K562 (cell line): ENCODE data around the gene INHA. TPM values are rescaled to one million over a fixed set of nuclear protein-coding genes. Genes with fewer than 3 reads are reported as not detected.

Experiments
- ATAC-seq: fragments of 200-7000 bp; cut with Tn5 transposase; 3 replicates; pipeline ENCODE4 v1.9.1; 2020; ENCODE audit warnings: moderate library complexity
- BruUV-seq: library from RNA; stranded (reverse); fragments of 400-500 nt; replicated peaks from 2 replicates; lab custom pipeline; 2021; lab: Mats Ljungman, UMichigan
- CTCF ChIA-PET: fragments of 300-600 bp; formaldehyde crosslinking; extraction: SDS; loops from one replicate; lab custom pipeline; 2021; ENCODE audit warnings: low intra/inter-chr PET ratio; lab: Yijun Ruan, JAX
- POLR2A ChIA-PET: fragments of 300-600, 350-650 bp; sonication (Branson Sonifier 250); formaldehyde crosslinking; extraction: SDS; loops from one replicate; lab custom pipeline; 2021; ENCODE audit warnings: antibody characterized with exemption, inconsistent platforms; lab: Yijun Ruan, JAX
- DNase-seq, 4 experiments: peaks; one replicate each; pipeline versions ENCODE4 v3.0.0 to v3.0.0-alpha.2; 2011 to 2018; ENCODE audit warnings: low spot score in 3 of 4, mixed read lengths in 3 of 4; ENCODE audit errors: extremely low read depth in 1 of 4
- FAIRE-seq: peaks from 2 replicates; lab custom pipeline; 2011; peaks lifted over from hg19 to GRCh38; lab: Jason Lieb, UNC
- H2AFZ ChIP-seq: 2 replicates; pipeline ENCODE4 v1.6.0; 2011; ENCODE audit warnings: low read depth, low read length, control low read depth, inconsistent platforms
- H3K27ac ChIP-seq: fragments of 200-600 bp; 3 replicates; pipeline ENCODE4 v1.8.0; 2011; ENCODE audit warnings: low read depth, mild to moderate bottlenecking, control low read depth, inconsistent platforms, low read length, moderate library complexity, mixed read lengths; ENCODE audit errors: extremely low read depth
- H3K27me3 ChIP-seq, 2 experiments: fragments of 300-600 bp in 1 of 2; 2 replicates in 1 of 2; 3 replicates in 1 of 2; pipeline versions ENCODE4 v1.6.0 to v1.8.0; 2011; ENCODE audit warnings: inconsistent platforms in 2 of 2, low read length in 2 of 2, mild to moderate bottlenecking in 1 of 2, mixed read lengths in 1 of 2, moderate library complexity in 1 of 2; ENCODE audit not compliant: control insufficient read depth in 2 of 2, insufficient read depth in 2 of 2
- H3K36me3 ChIP-seq: fragments of 300-600 bp; 3 replicates; pipeline ENCODE4 v1.8.0; 2011; ENCODE audit warnings: mild to moderate bottlenecking, low read length, inconsistent platforms; ENCODE audit not compliant: control insufficient read depth, insufficient read depth
- H3K4me1 ChIP-seq, 2 experiments: fragments of 200-600 bp in 1 of 2; replicated peaks in 1 of 2; 2 replicates in 1 of 2; 3 replicates in 1 of 2; pipeline versions ENCODE4 v1.5.1 to v1.8.0; 2011; ENCODE audit warnings: inconsistent platforms in 2 of 2, low read length in 2 of 2, mild to moderate bottlenecking in 1 of 2, mixed read lengths in 1 of 2, moderate library complexity in 1 of 2; ENCODE audit not compliant: control insufficient read depth in 2 of 2, insufficient read depth in 2 of 2
- H3K4me2 ChIP-seq: 2 replicates; pipeline ENCODE4 v1.6.1; 2011; ENCODE audit warnings: low read length, control low read depth, inconsistent platforms, mixed read lengths; ENCODE audit not compliant: insufficient read depth
- H3K4me3 ChIP-seq: fragments of 200-600 bp; sonication (generic), shearing (Covaris generic); 2 replicates; pipeline ENCODE4 v1.5.1; 2016; ENCODE audit warnings: control low read depth, inconsistent platforms
- H3K79me2 ChIP-seq: fragments of 200-600 bp; 3 replicates; pipeline ENCODE4 v1.8.0; 2011; ENCODE audit warnings: low read length, inconsistent platforms; ENCODE audit not compliant: control insufficient read depth, insufficient read depth
- H3K9ac ChIP-seq, 2 experiments: 2 replicates each; pipeline versions ENCODE4 v1.6.0 to v1.6.1; 2011; ENCODE audit warnings: low read depth in 2 of 2, low read length in 2 of 2, control low read depth in 1 of 2, inconsistent platforms in 1 of 2, mild to moderate bottlenecking in 1 of 2, mixed read lengths in 1 of 2; ENCODE audit not compliant: insufficient read depth in 1 of 2
- H3K9me1 ChIP-seq: one replicate; pipeline ENCODE4 v1.6.0; 2011; ENCODE audit warnings: inconsistent platforms, mild to moderate bottlenecking, low read length, moderate library complexity; ENCODE audit not compliant: control insufficient read depth, insufficient read depth
- H3K9me3 ChIP-seq: replicated peaks from 2 replicates; pipeline ENCODE4 v1.5.1; 2011; ENCODE audit warnings: low read depth, low read length, inconsistent platforms; ENCODE audit not compliant: control insufficient read depth, insufficient read depth
- H4K20me1 ChIP-seq: replicated peaks from 2 replicates; pipeline ENCODE4 v1.6.1; 2011; ENCODE audit warnings: low read length, inconsistent platforms, mixed read lengths; ENCODE audit not compliant: control insufficient read depth, insufficient read depth
- CEBPG ChIP-seq, 3 experiments: fragments of 200-800 bp in 1 of 3; sonication (Bioruptor generic) in 1 of 3; sonication (generic) in 1 of 3; formaldehyde crosslinking in 1 of 3; IDR thresholded peaks in 2 of 3; conservative IDR thresholded peaks in 1 of 3; 2 replicates each; pipeline versions ENCODE4 v1.6.1 to v1.8.0; 2016 to 2022; ENCODE audit warnings: missing compliant biosample characterization in 2 of 3, missing genetic modification characterization in 2 of 3, mild to moderate bottlenecking in 1 of 3, missing genetic modification reagents in 1 of 3
- HIVEP1 ChIP-seq: fragments of 250-450 bp; sonication (Bioruptor Pico); IDR thresholded peaks from 2 replicates; pipeline ENCODE4 v1.4.0; 2020; ENCODE audit warnings: mild to moderate bottlenecking
- HMGN3 ChIP-seq: IDR thresholded peaks from 2 replicates; pipeline ENCODE4 v1.6.1; 2011; ENCODE audit warnings: borderline replicate concordance, low read depth, mild to moderate bottlenecking, mixed read lengths, low read length; ENCODE audit not compliant: insufficient read length; ENCODE audit errors: extremely low read depth
- HNRNPUL1 ChIP-seq: fragments of 200-400 bp; formaldehyde crosslinking; IDR thresholded peaks from 2 replicates; pipeline ENCODE4 v1.6.1; 2017; ENCODE audit warnings: low read length
- KDM5B ChIP-seq: fragments of 200-600 bp; sonication (generic); IDR thresholded peaks from 2 replicates; pipeline ENCODE4 v1.6.1; 2012; ENCODE audit warnings: low read depth, mild to moderate bottlenecking, moderate library complexity, low read length, control low read depth, inconsistent platforms; ENCODE audit not compliant: insufficient replicate concordance
- MTA1 ChIP-seq: fragments of 450-650 bp; IDR thresholded peaks from 2 replicates; pipeline ENCODE4 v1.6.1; 2017; ENCODE audit warnings: borderline replicate concordance
- ZNF197 ChIP-seq: fragments of 200-800 bp; sonication (Bioruptor generic); IDR thresholded peaks from 2 replicates; pipeline ENCODE4 v1.6.1; 2016; ENCODE audit warnings: low read depth, missing genetic modification characterization, missing compliant biosample characterization
- ZNF217 ChIP-seq: sonication (generic); formaldehyde crosslinking; IDR thresholded peaks from 2 replicates; pipeline ENCODE4 v1.8.0; 2022; ENCODE audit warnings: mild to moderate bottlenecking, missing genetic modification reagents
- ZNF583 ChIP-seq: fragments of 250-450 bp; sonication (Bioruptor Pico); IDR thresholded peaks from 2 replicates; pipeline ENCODE4 v1.4.0; 2020
- ZNF75A ChIP-seq: fragments of 450-650 bp; formaldehyde crosslinking; IDR thresholded peaks from 2 replicates; pipeline ENCODE4 v1.4.0; 2020; ENCODE audit warnings: mild to moderate bottlenecking
- WGBS: fragments of 100-300 bp; shearing (Covaris generic); methylation state at CpG from one replicate; pipeline ENCODE4 v1.1.6; 2016; ENCODE audit warnings: low coverage, mixed read lengths; ENCODE audit not compliant: insufficient coverage; ENCODE audit errors: missing lambda C conversion rate; 5-methylcytosine and 5-hydroxymethylcytosine counted together
- in situ Hi-C: fragments of 300-500 bp; cut with MboI; formaldehyde crosslinking; loops from 4 replicates; pipeline ENCODE4 v1.15.0; 2018; ENCODE audit warnings: inconsistent platforms, mixed read lengths
- intact Hi-C: fragments of 100-400 bp; cut with micrococcal nuclease; formaldehyde crosslinking; loops from 2 replicates; pipeline ENCODE4 v1.14.2; 2022
- polyA plus RNA-seq, 8 experiments: library from polyadenylated mRNA; depleted of rRNA in 4 of 8; stranded (reverse) in 5 of 8; unstranded in 3 of 8; fragments of >200 nt; fragmentation: Nextera tagmentation in 2 of 8; fragmentation: Illumina TruSeq in 1 of 8; extraction: Ambion mirVana in 2 of 8; extraction: Trizol in 1 of 8; gene quantifications; 2 replicates each; pipeline versions ENCODE4 v1.2.1 to v1.2.3, GENCODE V29; 2011 to 2014; ENCODE audit warnings: inconsistent platforms in 1 of 8, missing spikeins in 1 of 8
- total RNA-seq, 7 experiments: library from RNA; depleted of rRNA in 6 of 7; stranded (reverse); fragments of >200 nt in 6 of 7; fragmentation: Illumina TruSeq in 2 of 7; extraction: Trizol in 2 of 7; gene quantifications; 2 replicates each; pipeline versions ENCODE4 v1.2.1 to v1.2.3, GENCODE V29; 2011 to 2021; ENCODE audit warnings: low replicate concordance in 1 of 7
- TF ChIP-seq, protein P1 (sequence below): fragments of 450-650 bp; IDR thresholded peaks from 2 replicates; pipeline ENCODE4 v1.6.1; 2017; ENCODE audit warnings: mild to moderate bottlenecking, moderate library complexity
- TF ChIP-seq, protein P2 (sequence below): fragments of 450-650 bp; IDR thresholded peaks from one replicate; pipeline ENCODE4 v1.6.1; 2018; ENCODE audit warnings: mild to moderate bottlenecking, moderate library complexity; ENCODE audit not compliant: partially characterized antibody
- TF ChIP-seq, protein P3 (sequence below): fragments of 450-650 bp; formaldehyde crosslinking; IDR thresholded peaks from 2 replicates; pipeline ENCODE4 v1.4.0; 2020; ENCODE audit warnings: mild to moderate bottlenecking, mixed read lengths
- TF ChIP-seq, protein P4 (sequence below), 2 experiments: fragments of 450-650 bp in 1 of 2; sonication (generic) in 1 of 2; formaldehyde crosslinking in 1 of 2; IDR thresholded peaks in 1 of 2; conservative IDR thresholded peaks in 1 of 2; 2 replicates each; pipeline versions ENCODE4 v1.6.1 to v1.8.1; 2016 to 2023; ENCODE audit warnings: mild to moderate bottlenecking in 2 of 2, moderate library complexity in 2 of 2, inconsistent platforms in 1 of 2, missing genetic modification reagents in 1 of 2

Gene INHA
- total and polyA plus RNA-seq, 9 of the 15 experiments (the other 6 are each of a cell fraction or from before 2014, with no cell fraction given): 0.07 to 1.9 (median 0.40) TPM

DNA sequence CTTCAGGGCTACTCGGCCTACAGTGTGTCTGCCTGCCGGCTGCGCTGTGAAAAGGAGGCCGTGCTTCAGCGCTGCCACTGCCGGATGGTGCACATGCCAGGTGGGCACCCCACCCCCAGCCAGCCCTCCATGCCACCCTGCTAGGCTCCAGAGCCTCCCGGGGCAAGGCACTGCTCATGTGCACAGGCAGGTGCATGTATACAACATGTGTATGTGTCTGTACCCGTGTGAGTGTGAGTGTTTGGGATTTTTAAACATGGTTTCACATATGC is 39.8 kb upstream of the INHA start (continued):
- TF ChIP-seq, protein P1, sequence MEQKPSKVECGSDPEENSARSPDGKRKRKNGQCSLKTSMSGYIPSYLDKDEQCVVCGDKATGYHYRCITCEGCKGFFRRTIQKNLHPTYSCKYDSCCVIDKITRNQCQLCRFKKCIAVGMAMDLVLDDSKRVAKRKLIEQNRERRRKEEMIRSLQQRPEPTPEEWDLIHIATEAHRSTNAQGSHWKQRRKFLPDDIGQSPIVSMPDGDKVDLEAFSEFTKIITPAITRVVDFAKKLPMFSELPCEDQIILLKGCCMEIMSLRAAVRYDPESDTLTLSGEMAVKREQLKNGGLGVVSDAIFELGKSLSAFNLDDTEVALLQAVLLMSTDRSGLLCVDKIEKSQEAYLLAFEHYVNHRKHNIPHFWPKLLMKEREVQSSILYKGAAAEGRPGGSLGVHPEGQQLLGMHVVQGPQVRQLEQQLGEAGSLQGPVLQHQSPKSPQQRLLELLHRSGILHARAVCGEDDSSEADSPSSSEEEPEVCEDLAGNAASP: no peak
- TF ChIP-seq, protein P2, sequence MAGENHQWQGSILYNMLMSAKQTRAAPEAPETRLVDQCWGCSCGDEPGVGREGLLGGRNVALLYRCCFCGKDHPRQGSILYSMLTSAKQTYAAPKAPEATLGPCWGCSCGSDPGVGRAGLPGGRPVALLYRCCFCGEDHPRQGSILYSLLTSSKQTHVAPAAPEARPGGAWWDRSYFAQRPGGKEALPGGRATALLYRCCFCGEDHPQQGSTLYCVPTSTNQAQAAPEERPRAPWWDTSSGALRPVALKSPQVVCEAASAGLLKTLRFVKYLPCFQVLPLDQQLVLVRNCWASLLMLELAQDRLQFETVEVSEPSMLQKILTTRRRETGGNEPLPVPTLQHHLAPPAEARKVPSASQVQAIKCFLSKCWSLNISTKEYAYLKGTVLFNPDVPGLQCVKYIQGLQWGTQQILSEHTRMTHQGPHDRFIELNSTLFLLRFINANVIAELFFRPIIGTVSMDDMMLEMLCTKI: no peak
- TF ChIP-seq ZNF217 (CRISPR knock-in tag): no peak

- Histone ChIP-seq H3K27ac (no peak overlapping the region), H3K4me2 (no peak overlapping the region), H3K36me3 (peaks cover 48% of the 10 kb centered on the region; the same call in 2 of the 3 replicates), H3K9me3 (no peaks in the 10 kb centered on the region), H3K27me3 (no peaks in the 10 kb centered on the region), H3K9ac (peak overlapping the region in 1 of 2 experiments; percentile 48; a peak in 1 of 4 replicates), H4K20me1 (peaks cover 8% of the 10 kb centered on the region; the same call in 1 of the 2 replicates), H3K4me1 (peaks cover 14 to 56% of the 10 kb centered on the region in 2 experiments), H3K9me1 (no peaks in the 10 kb centered on the region), H3K79me2 (peaks cover 38% of the 10 kb centered on the region), H3K4me3 (no peak overlapping the region), H2AFZ (no peak overlapping the region)
- FAIRE-seq: no peak
- TF ChIP-seq MTA1 (no peak), HNRNPUL1 (no peak), HMGN3 (no peak), HIVEP1 (CRISPR knock-in tag) (no peak), ZNF75A (CRISPR knock-in tag) (no peak), ZNF583 (CRISPR knock-in tag) (no peak), CEBPG (CRISPR knock-in tag; IDR thresholded peaks at IDR 0.05) (no peak), CEBPG (tag; conservative IDR thresholded peaks at IDR 0.05 in 1 of 2, IDR thresholded peaks at IDR 0.05 in 1 of 2) (no peak), ZNF197 (CRISPR knock-in tag) (no peak), KDM5B (no peak)
- TF ChIP-seq, protein P3, sequence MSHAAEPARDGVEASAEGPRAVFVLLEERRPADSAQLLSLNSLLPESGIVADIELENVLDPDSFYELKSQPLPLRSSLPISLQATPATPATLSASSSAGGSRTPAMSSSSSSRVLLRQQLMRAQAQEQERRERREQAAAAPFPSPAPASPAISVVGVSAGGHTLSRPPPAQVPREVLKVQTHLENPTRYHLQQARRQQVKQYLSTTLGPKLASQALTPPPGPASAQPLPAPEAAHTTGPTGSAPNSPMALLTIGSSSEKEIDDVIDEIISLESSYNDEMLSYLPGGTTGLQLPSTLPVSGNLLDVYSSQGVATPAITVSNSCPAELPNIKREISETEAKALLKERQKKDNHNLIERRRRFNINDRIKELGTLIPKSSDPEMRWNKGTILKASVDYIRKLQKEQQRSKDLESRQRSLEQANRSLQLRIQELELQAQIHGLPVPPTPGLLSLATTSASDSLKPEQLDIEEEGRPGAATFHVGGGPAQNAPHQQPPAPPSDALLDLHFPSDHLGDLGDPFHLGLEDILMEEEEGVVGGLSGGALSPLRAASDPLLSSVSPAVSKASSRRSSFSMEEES (CRISPR knock-in tag): no peak
- TF ChIP-seq, protein P4, sequence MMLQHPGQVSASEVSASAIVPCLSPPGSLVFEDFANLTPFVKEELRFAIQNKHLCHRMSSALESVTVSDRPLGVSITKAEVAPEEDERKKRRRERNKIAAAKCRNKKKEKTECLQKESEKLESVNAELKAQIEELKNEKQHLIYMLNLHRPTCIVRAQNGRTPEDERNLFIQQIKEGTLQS (IDR thresholded peaks at IDR 0.05): no peak
- TF ChIP-seq, protein P4 (CRISPR knock-in tag; conservative IDR thresholded peaks at IDR 0.05): no peak
- BruUV-seq: no TSS peak
- CTCF ChIA-PET: no interaction called here
- POLR2A ChIA-PET: interaction anchor here (0.5 kb wide), 1 partner anchor 98 kb away, joined by 3 read pairs; no protein-coding TSS in a partner anchor
- no peak for ATAC-seq
- no peak for DNase-seq
- in situ Hi-C loops: loop anchor here (5.0 kb wide), 1 partner anchor 127 kb away; no protein-coding TSS in a partner anchor
- WGBS: 69% methylated on average over 3 of the region's 6 CpGs
- intact Hi-C loops: no loop called here
Measured at GRCh38 chr2:219533930-219534661, 38.0 kb upstream of the INHA start.
